Measurements from ENCODE around the gene RYR1. TPM values are rescaled to one million over a fixed set of nuclear protein-coding genes. Genes with fewer than 3 reads are reported as not detected.
"Not testable (repeated sequence)": the region's sequence is repeated elsewhere in the genome, so short reads cannot be mapped to it uniquely, and the experiment has no call there.

RYR1 gene
- total RNA-seq, 1 experiment from 2014 or later, result 0.45 TPM

GRCh38 chr19:38464421-38465082, 31.1 kb downstream of the RYR1 start:
- no peak overlapping the region for H2AFZ ChIP-seq (ENCODE audit: low read length)
- H3K27ac ChIP-seq (ENCODE audit: low read length), result no peak overlapping the region
- no peaks in the 10 kb centered on the region for H3K27me3 ChIP-seq (ENCODE audit: low read length)
- no peaks in the 10 kb centered on the region for H4K20me1 ChIP-seq (ENCODE audit: insufficient read depth, low read depth, low read length)
- H3K79me2 ChIP-seq (ENCODE audit: low read length), result no peaks in the 10 kb centered on the region
- H3K9me2 ChIP-seq (replicated peaks; ENCODE audit: insufficient read depth, low read length), result no peaks in the 10 kb centered on the region
- no peak overlapping the region for H3K4me3 ChIP-seq (ENCODE audit: low read length)
- peak; percentile 44 for DNase-seq
- H3K4me1 ChIP-seq (ENCODE audit: low read length), result no peaks in the 10 kb centered on the region
- no peak overlapping the region for H3K4me2 ChIP-seq (ENCODE audit: low read depth, low read length, poor library complexity, severe bottlenecking)
- H3K36me3 ChIP-seq (ENCODE audit: insufficient read depth, low read length), result no peaks in the 10 kb centered on the region
- no peak overlapping the region for H3K9ac ChIP-seq (ENCODE audit: low read length)
- no peaks in the 10 kb centered on the region for H3K9me3 ChIP-seq (ENCODE audit: low read length)

DNA sequence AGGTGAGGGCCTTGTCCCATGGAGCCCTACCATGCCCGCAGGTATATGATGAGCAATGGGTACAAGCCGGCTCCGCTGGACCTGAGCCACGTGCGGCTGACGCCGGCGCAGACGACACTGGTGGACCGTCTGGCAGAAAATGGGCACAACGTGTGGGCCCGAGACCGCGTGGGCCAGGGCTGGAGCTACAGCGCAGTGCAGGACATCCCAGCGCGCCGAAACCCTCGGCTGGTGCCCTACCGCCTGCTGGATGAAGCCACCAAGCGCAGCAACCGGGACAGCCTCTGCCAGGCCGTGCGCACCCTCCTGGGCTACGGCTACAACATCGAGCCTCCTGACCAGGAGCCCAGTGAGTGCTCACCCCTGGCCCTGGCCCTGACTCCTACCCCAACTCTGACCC, 32.6 kb downstream of the RYR1 start:
- Histone ChIP-seq H3K27ac (ENCODE audit: low read length) (no peak overlapping the region), H3K9me2 (replicated peaks; ENCODE audit: insufficient read depth, low read length) (no peaks in the 10 kb centered on the region), H3K9me3 (ENCODE audit: low read length) (no peaks in the 10 kb centered on the region), H4K20me1 (ENCODE audit: insufficient read depth, low read depth, low read length) (no peaks in the 10 kb centered on the region), H3K4me1 (ENCODE audit: low read length) (no peaks in the 10 kb centered on the region), H3K4me3 (ENCODE audit: low read length) (no peak overlapping the region), H3K4me2 (ENCODE audit: low read depth, low read length, poor library complexity, severe bottlenecking) (no peak overlapping the region), H3K27me3 (ENCODE audit: low read length) (no peaks in the 10 kb centered on the region), H3K79me2 (ENCODE audit: low read length) (no peaks in the 10 kb centered on the region), H3K36me3 (ENCODE audit: insufficient read depth, low read length) (no peaks in the 10 kb centered on the region), H3K9ac (ENCODE audit: low read length) (no peak overlapping the region), H2AFZ (ENCODE audit: low read length) (no peak overlapping the region)
- no peak for DNase-seq

DNA sequence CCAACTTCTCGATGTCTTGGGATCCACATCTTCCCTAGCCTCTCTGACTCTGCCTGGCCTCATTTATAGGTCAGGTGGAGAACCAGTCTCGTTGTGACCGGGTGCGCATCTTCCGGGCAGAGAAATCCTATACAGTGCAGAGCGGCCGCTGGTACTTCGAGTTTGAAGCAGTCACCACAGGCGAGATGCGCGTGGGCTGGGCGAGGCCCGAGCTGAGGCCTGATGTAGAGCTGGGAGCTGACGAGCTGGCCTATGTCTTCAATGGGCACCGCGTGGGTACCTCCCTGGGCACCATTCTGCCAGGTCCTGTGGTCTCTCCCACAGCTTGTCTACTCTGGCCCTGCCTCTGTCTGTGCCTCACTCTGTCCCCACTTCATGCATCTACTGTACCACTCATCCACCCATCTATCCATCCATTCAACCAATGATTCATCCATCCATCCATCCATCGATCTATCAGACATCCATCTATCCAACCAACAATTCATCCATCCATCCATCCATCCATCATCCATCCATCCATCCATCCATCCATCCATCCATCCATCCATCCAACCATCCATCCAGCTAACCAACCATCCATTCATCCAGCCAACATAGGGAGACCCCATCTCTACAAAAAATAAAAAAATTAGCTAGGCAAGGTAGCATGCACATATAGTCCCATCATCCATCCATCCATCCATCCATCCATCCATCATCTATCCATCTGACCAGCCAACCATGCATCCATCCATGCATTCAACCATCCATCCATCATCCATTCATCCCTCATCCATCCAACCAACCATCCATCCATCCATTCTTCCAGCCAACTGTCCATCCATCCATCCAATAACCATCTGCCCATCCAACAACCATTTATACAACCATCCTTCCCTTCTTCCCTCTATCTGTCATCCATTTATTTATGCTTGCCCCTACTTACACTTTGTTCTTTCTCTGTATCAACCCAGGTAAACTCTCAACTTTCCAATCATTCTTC, 34.3 kb downstream of the RYR1 start:
- Histone ChIP-seq H3K79me2 (ENCODE audit: low read length) (no peaks in the 10 kb centered on the region), H4K20me1 (ENCODE audit: insufficient read depth, low read depth, low read length) (no peaks in the 10 kb centered on the region), H3K4me2 (ENCODE audit: low read depth, low read length, poor library complexity, severe bottlenecking) (no peak overlapping the region), H3K27ac (ENCODE audit: low read length) (no peak overlapping the region), H3K4me1 (ENCODE audit: low read length) (no peaks in the 10 kb centered on the region), H3K36me3 (ENCODE audit: insufficient read depth, low read length) (no peaks in the 10 kb centered on the region), H3K9me3 (ENCODE audit: low read length) (no peaks in the 10 kb centered on the region), H3K4me3 (ENCODE audit: low read length) (no peak overlapping the region), H2AFZ (ENCODE audit: low read length) (no peak overlapping the region), H3K9me2 (replicated peaks; ENCODE audit: insufficient read depth, low read length) (no peaks in the 10 kb centered on the region), H3K9ac (ENCODE audit: low read length) (no peak overlapping the region), H3K27me3 (ENCODE audit: low read length) (no peaks in the 10 kb centered on the region)
- DNase-seq, result no peak

- no peaks in the 10 kb centered on the region for H3K36me3 ChIP-seq (ENCODE audit: insufficient read depth, low read length)
- no peaks in the 10 kb centered on the region for H3K27me3 ChIP-seq (ENCODE audit: low read length)
- H3K4me3 ChIP-seq (ENCODE audit: low read length), result no peak overlapping the region
- DNase-seq, result no peak
- H4K20me1 ChIP-seq (ENCODE audit: insufficient read depth, low read depth, low read length), result no peaks in the 10 kb centered on the region
- H3K9me2 ChIP-seq (replicated peaks; ENCODE audit: insufficient read depth, low read length), result no peaks in the 10 kb centered on the region
- H3K4me2 ChIP-seq (ENCODE audit: low read depth, low read length, poor library complexity, severe bottlenecking), result no peak overlapping the region
- H2AFZ ChIP-seq (ENCODE audit: low read length), result no peak overlapping the region
- no peaks in the 10 kb centered on the region for H3K4me1 ChIP-seq (ENCODE audit: low read length)
- H3K9ac ChIP-seq (ENCODE audit: low read length), result no peak overlapping the region
- H3K9me3 ChIP-seq (ENCODE audit: low read length), result no peaks in the 10 kb centered on the region
- no peak overlapping the region for H3K27ac ChIP-seq (ENCODE audit: low read length)
- no peaks in the 10 kb centered on the region for H3K79me2 ChIP-seq (ENCODE audit: low read length)
Observed at GRCh38 chr19:38469151-38469550, 35.7 kb downstream of the RYR1 start.

DNA sequence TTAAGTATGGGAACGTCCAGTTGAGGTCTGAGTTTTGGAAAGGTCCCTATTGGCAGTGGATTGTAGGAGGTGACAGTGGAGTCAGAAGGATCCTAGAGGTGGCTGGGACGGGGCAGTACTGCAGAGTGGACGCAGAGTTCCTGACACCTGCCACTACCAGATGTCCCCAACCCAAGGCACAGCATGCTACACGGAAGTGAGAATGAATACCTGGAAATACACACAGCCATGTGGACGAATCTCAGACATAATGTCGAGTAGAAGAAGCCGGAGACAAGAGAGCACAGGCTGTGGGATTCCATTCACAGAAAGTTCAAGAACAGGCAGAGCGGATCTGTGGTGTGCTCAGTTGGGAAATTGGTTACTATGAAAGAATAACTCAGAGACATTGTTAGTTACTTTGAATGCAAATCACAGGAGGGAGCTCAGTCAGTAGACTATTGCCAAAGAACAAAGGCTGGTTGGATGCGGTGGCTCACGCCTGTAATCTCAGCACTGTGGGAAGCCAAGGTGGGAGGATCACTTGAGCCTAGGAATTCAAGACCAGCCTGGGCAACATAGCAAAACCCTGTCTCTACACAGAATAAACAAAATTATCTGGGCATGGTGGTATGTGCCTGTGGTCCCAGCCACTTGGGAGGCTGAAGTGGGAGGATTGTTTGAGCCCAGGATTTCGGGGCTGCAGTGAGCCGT, 37.4 kb downstream of the RYR1 start:
- Histone ChIP-seq H3K9me3 (ENCODE audit: low read length) (no peaks in the 10 kb centered on the region), H4K20me1 (ENCODE audit: insufficient read depth, low read depth, low read length) (no peaks in the 10 kb centered on the region), H3K9me2 (replicated peaks; ENCODE audit: insufficient read depth, low read length) (no peaks in the 10 kb centered on the region), H3K27me3 (ENCODE audit: low read length) (no peaks in the 10 kb centered on the region), H2AFZ (ENCODE audit: low read length) (no peak overlapping the region), H3K4me1 (ENCODE audit: low read length) (no peaks in the 10 kb centered on the region), H3K36me3 (ENCODE audit: insufficient read depth, low read length) (no peaks in the 10 kb centered on the region), H3K79me2 (ENCODE audit: low read length) (no peaks in the 10 kb centered on the region), H3K4me2 (ENCODE audit: low read depth, low read length, poor library complexity, severe bottlenecking) (no peak overlapping the region), H3K4me3 (ENCODE audit: low read length) (no peak overlapping the region), H3K9ac (ENCODE audit: low read length) (no peak overlapping the region), H3K27ac (ENCODE audit: low read length) (no peak overlapping the region)
- DNase-seq, result no peak

DNA sequence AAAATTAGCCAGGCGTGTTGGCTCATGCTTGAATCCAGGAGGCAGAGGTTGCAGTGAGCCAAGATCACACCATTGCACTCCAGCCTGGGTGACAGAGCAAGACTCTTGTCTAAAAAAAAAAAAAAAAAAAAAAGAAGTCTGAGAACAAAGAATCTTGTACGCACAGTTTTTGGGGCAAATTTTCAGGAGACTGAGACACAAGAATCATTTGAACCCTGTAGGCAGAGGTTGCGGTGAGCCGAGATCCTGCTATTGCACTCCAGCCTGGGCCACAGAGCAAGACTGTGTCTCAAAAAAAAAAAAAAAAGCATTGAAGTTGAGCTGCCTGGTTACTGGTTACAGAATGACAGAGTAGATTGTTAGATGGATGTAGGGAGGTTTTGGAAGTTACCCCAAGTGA, 39.2 kb downstream of the RYR1 start:
- not testable (repeated sequence) for H3K36me3 ChIP-seq (ENCODE audit: insufficient read depth, low read length); H3K9ac ChIP-seq (ENCODE audit: low read length); H3K4me1 ChIP-seq (ENCODE audit: low read length); H4K20me1 ChIP-seq (ENCODE audit: insufficient read depth, low read depth, low read length); H3K27me3 ChIP-seq (ENCODE audit: low read length); H2AFZ ChIP-seq (ENCODE audit: low read length); H3K27ac ChIP-seq (ENCODE audit: low read length); H3K4me2 ChIP-seq (ENCODE audit: low read depth, low read length, poor library complexity, severe bottlenecking); H3K4me3 ChIP-seq (ENCODE audit: low read length); H3K9me2 ChIP-seq (replicated peaks; ENCODE audit: insufficient read depth, low read length); H3K79me2 ChIP-seq (ENCODE audit: low read length); H3K9me3 ChIP-seq (ENCODE audit: low read length); DNase-seq

DNA sequence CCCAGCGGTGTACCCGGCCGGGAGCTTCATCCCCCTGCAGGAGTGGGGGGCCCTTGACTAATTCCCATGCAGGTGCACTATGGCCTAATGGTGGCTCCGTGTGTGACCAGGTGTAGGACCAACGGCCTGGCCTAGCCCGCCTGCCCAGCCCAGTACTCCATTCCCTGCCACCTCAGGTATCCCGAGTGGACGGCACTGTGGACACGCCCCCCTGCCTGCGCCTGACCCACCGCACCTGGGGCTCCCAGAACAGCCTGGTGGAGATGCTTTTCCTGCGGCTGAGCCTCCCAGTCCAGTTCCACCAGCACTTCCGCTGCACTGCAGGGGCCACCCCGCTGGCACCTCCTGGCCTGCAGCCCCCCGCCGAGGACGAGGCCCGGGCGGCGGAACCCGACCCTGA, 39.7 kb downstream of the RYR1 start:
- Histone ChIP-seq H3K4me2 (ENCODE audit: low read depth, low read length, poor library complexity, severe bottlenecking) (no peak overlapping the region), H3K4me1 (ENCODE audit: low read length) (no peaks in the 10 kb centered on the region), H2AFZ (ENCODE audit: low read length) (no peak overlapping the region), H3K9ac (ENCODE audit: low read length) (no peak overlapping the region), H3K36me3 (ENCODE audit: insufficient read depth, low read length) (no peaks in the 10 kb centered on the region), H3K9me3 (ENCODE audit: low read length) (no peaks in the 10 kb centered on the region), H3K27me3 (ENCODE audit: low read length) (no peaks in the 10 kb centered on the region), H3K4me3 (ENCODE audit: low read length) (no peak overlapping the region), H3K27ac (ENCODE audit: low read length) (no peak overlapping the region), H3K9me2 (replicated peaks; ENCODE audit: insufficient read depth, low read length) (no peaks in the 10 kb centered on the region), H4K20me1 (ENCODE audit: insufficient read depth, low read depth, low read length) (no peaks in the 10 kb centered on the region), H3K79me2 (ENCODE audit: low read length) (no peaks in the 10 kb centered on the region)
- no peak for DNase-seq

- Histone ChIP-seq H3K4me1 (ENCODE audit: low read length) (no peaks in the 10 kb centered on the region), H3K4me3 (ENCODE audit: low read length) (no peak overlapping the region), H3K79me2 (ENCODE audit: low read length) (no peaks in the 10 kb centered on the region), H3K27me3 (ENCODE audit: low read length) (no peaks in the 10 kb centered on the region), H3K9me3 (ENCODE audit: low read length) (no peaks in the 10 kb centered on the region), H3K4me2 (ENCODE audit: low read depth, low read length, poor library complexity, severe bottlenecking) (no peak overlapping the region), H3K9me2 (replicated peaks; ENCODE audit: insufficient read depth, low read length) (no peaks in the 10 kb centered on the region), H4K20me1 (ENCODE audit: insufficient read depth, low read depth, low read length) (no peaks in the 10 kb centered on the region), H2AFZ (ENCODE audit: low read length) (no peak overlapping the region), H3K27ac (ENCODE audit: low read length) (no peak overlapping the region), H3K36me3 (ENCODE audit: insufficient read depth, low read length) (no peaks in the 10 kb centered on the region), H3K9ac (ENCODE audit: low read length) (no peak overlapping the region)
- no peak for DNase-seq
Observed at GRCh38 chr19:38475176-38475575, 41.7 kb downstream of the RYR1 start.

Data from Karpas-422 (cell line).